Ishikawa (cell line): ENCODE results near the gene LINS1.

Experiments used
- CEBPB ChIP-seq: IDR thresholded peaks from 2 replicates; pipeline ENCODE4 v1.6.1; 2012
- EP300 ChIP-seq: IDR thresholded peaks from 2 replicates; pipeline ENCODE4 v1.6.1; 2012; ENCODE audit warnings: borderline replicate concordance
- TAF1 ChIP-seq: IDR thresholded peaks from 2 replicates; pipeline ENCODE4 v1.6.1; 2012; ENCODE audit warnings: low read depth, mild to moderate bottlenecking

DNA sequence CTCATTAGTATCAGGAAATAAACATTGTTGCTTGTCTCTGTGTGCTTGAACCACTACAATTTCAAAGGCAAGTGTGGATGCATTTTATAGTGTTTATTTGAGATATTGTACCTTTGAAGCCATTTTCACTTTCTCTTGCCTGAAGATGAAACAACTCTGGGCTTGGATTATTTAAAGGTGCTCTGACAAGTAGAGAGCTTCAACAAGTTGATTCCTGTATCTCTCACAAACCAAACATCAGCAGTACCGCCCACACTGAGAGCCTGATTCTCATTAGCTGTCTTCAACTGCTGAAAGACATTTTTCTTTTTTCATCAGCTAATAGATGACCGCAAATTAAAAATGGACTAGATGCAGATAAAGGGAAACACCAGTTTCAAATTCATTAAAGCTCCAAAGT lies 72.4 kb downstream of the LINS1 start:
- TF ChIP-seq CEBPB: no peak
- TF ChIP-seq EP300: no peak
- no peak for TF ChIP-seq TAF1
